NCI-H1930 (cell line): ENCODE results near the gene STAG1.
"Not testable (repeated sequence)": the region's sequence is repeated elsewhere in the genome, so short reads cannot be mapped to it uniquely, and the experiment has no call there.

Source experiments
- DNase-seq, 2 experiments: peaks; one replicate each; lab custom pipeline; 2025; lab: John Stamatoyannopoulos, UW

STAG1 gene

DNA sequence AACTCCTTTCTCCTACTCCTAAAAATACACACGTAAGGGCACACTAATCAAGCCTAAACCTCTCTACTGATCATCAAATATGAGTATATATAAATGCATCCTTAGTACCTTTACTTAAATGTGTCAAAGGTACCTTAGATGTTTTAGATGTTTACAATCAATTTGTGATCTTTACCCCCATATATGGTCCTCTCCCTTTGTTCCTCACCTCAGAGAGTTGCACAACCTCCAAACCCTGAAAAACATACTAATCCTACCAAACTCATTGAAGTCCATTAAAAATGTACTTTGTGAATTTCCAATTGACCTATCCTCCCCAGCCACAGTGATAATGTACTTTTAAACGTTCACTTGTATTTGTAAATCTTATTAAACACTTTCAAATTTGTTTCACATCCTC, 249.1 kb downstream of the STAG1 start:
- DNase-seq: no peak

DNA sequence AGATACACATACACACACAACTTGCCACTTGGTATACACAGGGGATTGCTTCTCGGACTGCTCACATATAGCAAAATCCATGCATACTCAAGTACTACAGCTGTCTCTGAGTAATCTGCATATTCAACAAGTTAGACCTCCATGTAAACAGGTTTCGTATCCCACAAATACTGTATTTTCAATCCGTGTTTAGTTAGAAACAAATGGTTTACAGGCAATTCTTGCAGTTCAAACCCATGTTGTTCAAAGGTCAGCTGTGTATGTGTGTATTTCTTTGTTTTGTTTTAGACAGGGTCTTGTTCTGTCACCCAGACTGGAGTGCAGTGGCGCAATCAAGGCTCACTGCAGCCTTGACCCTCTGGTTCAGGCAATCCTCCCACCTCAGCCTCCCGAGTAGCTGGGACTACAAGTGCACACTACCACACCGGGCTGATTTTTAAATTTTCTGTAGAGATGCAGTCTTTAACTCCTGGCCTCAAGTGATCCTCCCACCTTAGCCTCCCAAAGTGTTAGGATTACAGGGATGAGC, 253.2 kb downstream of the STAG1 start:
- DNase-seq: no peak

DNA sequence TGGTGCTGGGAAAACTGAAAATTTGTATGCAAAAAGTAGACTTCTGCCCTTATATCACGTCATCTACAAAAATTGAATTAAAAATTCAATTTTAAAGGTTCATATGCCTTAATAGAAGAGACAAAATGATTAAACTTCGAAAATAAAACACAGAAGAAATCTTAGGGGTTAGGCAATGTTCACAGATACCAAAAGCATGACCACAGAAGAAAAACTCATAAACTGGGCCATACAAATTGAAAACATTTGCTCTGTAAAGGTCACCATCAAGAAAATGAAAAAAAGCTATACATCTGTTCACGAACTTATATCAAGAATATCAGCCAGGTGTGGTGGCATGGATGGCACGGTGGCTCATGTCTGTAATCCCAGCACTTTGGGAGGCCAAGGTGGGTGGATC, 257.0 kb downstream of the STAG1 start:
- no peak for DNase-seq

DNA sequence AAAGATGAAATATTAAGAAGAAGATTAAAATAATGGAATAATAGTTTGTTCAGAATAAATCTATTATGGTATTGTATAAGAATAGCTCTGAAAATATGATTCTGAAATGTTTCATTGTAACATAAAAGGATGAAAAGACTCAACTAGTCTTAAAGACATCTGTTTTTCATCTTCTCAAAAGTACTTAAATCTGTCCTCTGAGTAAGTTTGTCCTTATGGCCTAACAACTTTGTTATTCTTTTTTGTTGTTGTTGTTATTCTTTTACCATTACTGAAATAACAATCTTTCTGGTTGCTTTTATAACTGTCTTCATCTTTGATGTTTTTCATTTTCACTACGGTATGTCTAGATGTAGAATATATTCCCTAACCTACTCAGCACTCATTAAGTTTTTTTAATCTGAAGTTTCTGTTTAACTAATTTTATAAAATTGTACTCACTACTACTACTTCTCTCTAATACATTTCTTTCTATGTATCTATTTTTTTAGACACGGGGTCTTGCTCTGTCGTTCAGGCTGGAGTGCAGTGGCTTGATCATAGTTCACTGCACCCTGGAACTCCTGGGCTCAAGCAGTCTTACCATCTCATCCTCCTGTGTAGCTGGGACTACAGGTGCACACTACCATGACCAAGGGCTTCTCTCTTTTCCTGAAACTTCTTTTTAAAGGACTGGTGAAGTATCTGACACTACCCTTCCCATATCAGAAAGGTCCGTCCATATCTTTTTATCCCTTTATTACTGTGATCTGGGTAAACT, 261.4 kb downstream of the STAG1 start:
- DNase-seq: no peak

DNA sequence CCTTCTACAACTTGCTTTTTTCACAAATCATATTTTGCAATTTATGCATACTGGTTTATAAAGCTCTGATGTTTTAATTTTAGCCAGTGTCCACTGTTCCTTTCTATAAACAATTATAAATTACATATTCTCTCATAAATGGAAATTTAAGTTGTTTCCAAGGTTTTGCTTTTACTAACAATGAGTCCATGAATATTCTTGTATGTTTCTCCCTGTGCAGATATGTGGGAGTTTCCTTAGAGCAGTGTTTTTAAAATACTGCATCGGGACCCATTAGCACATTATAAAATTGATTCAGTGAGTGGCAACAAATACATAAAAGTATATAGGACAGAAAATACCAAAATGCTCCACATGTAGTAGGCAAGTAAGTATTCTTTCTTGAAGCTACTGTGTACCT, 266.4 kb downstream of the STAG1 start:
- DNase-seq: no peak

DNA sequence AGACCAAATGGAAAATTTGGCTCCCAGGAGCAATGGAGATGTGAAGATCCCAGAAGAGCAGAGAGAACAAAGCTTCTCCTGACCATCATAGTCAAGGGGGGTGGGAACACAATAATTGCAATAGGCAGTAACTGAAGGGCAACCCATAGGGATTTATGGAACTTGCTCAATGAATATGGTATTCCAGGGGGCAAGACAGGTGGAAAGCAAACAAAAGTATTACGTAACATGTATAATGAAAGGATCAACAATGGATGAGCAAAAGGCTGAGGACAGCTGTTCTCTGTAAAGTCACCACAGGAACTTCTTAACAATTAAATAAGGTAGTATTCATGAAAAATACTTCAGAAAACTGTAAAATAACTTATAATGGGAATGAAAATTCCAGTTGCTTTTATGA, 275.9 kb downstream of the STAG1 start:
- DNase-seq: no peak

DNA sequence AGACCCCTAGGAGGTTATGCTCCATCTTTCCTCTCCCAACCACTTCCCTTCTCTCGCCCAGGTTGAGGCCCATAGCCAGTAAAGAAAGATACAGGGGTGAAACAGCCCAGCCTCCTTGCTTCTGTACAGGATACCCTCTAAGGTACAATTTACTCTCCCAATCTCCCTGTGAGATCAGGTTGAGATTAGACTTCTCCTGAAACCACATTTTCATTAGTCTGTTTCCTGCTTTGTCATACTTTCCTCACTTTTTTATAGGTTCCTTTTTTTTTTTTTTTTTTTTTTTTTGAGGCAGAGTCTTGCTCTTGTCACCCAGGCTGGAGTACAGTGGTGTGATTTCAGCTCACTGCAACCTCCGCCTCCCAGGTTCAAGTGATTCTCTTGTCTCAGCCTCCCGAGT, 277.3 kb downstream of the STAG1 start:
- not testable (repeated sequence) for DNase-seq

DNA sequence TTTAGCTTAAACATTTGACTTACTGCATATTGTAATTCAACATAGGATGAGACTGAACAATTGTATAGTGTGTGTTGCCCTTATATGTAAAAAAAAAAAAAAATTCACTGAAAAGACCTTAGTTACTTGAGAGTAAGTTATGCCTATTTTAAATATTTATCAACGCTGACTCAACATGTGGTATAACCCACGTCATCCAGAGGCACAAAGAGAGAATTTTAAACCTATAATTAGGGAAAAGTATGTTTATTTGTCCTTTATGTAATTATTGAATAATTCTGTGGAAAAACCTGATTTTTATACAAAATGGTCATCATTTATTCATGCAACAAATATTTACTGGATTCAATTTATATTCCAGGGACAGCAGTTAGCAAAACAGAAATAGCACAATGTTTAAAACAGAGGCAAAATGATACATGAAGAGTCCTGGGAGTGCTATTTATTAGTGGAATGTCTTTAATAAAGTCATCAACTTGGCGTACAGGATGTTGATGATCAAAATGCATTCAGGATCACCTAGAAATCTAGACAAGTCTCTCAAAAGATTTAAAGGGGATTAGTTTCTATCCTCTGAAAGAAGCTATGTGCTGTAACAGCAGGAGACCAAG, 278.4 kb downstream of the STAG1 start:
- DNase-seq: no peak

DNA sequence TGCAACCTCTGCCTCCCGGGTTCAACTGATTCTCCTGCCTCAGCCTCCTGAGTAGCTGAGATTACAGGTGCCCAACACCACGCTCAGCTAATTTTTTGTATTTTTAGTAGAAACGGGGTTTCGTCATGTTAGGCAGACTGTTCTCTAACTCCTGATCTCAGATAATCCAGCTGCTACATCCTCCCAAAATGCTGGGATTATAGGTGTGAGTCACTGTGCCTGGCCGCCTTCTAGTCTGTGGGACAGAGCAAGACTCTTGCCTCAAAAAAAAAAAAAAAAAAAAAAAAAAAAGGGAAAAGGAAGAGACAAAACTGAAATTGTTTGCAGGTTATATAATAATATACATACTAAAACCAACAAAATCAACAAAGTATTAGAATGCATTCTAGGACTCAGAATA, 286.9 kb downstream of the STAG1 start:
- DNase-seq: no peak

DNA sequence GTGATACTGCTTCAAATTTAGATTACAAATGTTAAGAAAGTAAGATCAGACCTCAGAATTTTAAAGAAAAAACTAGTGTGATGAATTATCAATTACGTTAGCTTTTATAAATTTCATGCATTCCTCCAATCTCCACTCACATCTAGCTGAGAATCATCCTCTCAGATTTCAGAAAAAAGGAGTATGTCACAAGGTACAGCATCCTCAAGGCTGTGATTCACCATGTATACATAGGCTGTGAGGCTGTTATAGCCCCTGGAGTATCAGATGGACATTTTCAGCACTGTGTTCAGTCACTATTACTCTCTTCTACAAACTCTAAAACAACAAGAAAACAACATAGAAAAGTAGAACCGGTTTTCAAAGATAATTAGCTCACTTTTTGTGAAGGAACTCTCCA, 287.7 kb downstream of the STAG1 start:
- DNase-seq: no peak

DNA sequence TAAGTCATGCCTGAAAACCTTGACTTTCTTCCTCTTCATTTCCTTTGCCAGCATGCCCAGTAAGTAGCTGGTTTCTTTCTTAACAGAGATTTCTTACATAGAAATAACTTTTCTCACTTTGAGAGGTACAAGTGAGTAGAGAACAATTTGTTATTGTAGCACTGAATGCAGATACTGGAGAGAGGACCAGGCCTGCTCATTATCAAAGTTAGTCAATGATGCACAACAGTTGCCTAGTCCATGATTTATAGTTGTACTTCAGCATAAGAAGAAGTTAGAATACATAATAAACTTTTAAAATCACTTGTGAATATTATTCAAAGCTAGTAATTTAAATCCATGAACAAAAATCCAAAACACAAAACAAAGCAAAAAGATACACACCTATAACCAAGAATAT, 289.0 kb downstream of the STAG1 start:
- no peak for DNase-seq

DNA sequence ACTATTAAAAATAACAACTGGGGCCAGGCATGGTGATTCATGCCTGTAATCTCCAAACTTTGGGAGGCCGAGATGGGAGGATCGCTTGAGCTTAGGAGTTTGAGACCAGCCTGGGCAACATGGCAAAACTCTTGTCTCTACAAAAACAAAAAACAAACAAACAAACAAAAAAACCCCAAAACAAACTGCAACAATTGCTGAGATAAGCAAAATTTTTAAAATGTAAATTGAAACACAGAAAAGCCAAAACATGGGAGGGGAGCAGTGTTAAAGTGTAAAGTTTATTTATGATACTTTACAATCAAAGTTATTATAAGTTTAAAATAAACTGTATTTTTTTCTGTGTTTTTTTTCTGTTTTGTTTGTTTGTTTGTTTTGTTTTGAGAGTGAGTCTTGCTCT, 294.4 kb downstream of the STAG1 start:
- DNase-seq: no peak

DNA sequence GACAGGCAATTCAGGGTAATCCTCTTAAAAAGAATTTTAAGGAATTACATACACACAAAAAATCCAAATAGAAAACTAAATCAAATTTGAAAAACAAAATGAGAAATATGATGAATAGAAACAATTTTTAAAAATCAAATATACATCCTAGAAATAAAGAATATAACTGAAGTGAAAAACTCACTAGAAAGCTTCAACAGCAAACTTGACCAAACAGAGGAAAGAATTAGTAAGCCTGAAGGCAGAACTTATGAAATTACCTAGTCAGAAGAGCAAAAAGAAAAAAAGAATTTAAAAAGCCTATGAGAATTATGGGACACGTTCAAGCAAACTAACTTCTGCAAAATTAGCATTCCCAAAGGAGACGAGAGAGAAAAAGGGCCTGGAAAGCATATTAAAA, 296.0 kb downstream of the STAG1 start:
- DNase-seq: no peak

DNA sequence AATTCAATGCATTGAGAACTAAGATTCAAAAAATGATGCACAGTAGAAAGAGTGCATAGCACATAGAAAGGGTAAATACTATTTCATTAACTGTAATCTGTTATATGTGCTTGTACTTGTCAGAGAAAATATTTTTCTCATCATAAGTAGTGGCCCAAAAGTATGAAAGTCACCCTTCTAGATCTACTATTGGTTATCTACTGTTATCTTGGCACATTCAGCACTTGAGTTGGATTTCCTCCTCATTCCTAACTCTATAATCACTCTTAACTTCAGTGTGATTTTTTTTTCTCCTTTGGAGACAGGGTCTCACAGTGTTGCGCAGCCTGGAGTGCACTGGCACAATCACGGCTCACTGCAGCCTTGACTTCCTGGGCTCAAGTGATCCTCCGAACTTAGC, 307.6 kb downstream of the STAG1 start:
- no peak for DNase-seq

DNA sequence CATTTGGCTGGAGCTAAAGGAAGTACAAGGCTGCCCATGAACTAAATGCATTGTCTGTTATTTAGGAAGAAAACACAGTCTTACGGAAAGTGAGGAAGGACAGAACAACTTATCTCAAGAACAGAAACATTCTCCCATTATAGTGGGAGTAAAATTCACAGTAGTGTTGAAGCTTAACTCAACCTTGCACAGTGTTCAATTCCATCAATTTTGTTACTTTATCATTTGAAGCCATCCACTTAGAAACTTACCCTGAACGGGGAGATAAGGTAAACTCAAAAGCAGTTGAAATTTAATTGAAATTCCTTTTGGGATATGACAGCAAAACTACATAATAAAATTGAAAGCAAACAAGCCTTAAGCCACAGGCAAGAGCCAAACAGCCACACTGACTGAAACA, 315.1 kb downstream of the STAG1 start:
- no peak for DNase-seq

DNA sequence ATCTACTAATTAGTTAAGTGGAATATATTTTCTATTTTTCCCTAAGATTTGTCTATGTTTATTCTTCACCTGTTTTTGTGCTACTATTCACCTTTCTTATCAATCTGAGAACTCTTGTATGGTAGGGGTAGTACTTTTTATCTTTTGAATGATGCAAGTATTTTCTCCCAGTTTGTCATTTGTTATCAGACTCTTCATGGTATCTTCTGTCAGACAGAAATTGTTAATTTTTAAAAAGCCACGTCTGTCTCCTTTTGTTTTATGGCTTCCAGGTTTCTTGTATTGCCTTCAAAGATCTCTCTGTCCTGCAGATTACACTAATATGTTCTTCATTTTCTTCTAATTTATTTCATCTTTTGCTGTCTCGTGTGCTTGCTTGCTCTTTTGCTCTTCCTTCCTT, 317.7 kb downstream of the STAG1 start:
- DNase-seq: no peak

DNA sequence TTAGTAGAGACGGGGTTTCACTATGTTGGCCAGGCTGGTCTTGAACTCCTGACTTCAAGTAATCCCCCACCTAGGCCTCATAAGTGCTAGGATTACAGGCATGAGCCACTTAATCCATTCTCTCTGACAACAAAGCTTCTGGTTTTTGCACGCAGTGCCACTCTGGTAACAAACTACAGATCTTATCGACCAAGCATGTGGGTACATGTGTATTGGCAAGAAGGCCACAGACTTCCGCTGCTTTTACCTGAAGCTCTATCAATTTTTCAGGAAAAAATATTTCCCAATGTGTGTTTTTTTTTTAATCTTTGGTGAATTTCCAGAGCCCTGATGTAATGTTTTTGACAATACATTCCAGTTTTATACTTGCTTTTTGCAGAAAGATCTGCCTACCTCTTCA, 319.5 kb downstream of the STAG1 start:
- DNase-seq: no peak

DNA sequence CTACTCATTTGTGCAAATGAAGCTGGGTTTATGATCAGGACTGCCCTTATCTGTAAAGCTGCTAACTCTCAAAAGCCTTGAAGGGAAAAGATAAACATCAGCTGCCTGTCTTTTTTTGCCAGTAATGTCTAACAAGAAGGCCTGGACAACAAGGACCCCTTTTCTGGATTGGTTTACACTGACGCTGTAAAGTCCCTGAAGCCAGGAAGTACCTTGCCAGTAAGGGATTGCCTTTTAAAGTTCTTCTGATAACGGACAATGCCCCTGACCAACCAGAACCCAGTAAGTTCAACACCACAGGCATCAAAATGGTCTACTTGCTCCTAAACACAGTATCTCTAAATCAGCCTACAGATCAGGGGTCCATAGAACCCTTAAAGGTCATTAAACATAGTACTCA, 324.0 kb downstream of the STAG1 start:
- no peak for DNase-seq

DNA sequence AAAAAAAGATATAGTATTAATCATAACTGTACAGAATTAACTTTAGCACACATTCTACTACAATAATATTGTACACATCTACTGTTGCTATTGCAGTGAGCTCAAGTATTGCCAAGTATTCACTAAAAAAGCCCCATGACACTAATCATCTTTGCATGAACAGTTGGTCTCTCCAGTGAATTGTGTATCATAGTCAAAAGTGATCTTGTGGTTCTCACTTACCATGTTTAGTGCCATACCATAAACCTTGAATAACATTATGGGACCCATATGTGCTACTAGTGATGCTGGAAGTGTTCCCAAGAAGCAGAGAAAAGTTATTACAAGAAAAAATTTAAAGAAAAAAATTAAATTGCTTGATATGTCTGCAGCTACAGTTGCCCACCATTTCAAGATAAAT, 324.9 kb downstream of the STAG1 start:
- DNase-seq: no peak

DNA sequence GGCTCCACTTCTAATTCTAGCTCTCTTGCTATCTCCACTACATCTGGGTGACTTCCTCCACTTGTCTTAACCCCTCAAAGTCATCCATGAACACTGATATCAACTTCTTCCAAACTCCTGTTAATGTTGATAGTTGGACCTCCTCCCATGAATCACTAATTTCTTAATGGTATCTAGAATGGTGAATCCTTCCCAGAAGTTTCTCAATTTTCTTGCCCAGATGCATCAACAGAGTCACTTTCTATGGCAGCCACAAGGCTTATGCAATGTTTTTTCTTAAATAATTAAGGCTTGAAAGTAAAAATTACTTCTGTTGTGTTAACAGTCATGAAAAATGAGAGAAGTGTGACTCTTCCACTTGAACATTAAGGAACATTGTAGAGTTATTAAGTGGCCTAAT, 337.7 kb downstream of the STAG1 start:
- DNase-seq: no peak

DNA sequence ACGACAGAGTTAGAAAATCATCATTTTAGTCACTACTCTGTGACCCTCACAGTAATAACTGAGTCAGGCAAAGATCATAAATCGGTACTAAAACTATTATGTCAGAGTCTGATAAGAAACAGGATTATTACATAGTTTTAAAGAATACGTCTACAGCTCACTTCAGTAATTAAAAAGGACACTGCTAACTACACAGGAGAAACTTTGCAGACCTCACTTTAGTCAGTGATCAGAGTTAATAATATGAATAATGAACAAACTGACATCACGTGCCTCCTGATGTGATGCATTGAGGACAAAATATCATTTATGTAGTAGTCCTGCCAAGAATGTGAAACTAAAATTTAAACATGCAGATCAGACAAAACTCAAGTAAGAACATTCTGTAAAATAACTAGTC, 339.9 kb downstream of the STAG1 start:
- DNase-seq: no peak

DNA sequence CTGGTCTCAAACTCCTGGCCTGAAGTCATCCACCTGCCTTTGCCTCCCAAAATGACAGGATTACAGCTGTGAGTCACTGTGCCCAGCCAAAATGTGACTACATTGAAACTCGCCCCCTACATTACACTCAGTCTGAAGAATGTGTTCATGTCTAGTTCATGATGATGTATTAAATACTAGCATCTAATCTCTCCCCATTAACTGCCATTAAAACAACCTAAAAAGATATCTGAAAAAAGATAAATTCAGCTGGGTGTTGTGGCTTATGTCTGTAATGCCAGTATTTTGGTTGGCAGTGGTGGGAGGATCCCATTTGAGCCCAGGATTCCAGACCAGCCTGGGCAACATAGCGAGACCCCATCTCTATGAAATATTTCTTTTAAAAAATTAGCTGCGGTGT, 342.6 kb downstream of the STAG1 start:
- DNase-seq: no peak

DNA sequence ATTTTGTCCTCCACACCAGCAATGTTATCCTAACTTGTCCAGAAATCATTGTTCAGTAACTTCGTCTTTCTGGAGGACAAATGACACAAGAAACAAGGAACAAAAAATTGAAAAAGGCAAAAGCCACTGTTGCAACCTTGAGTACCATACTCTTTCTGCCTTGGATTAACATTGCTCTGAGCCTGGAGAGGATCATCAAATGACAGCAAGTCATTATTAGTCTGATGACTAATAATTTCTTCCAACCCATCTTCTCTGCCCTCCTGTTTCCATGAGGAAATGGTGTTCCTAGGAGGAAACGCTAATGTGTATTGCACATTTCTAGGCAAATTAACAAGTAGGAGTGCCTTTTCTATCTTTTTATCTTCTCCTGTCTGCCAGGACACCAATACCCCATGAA, 348.1 kb downstream of the STAG1 start:
- DNase-seq: no peak

DNA sequence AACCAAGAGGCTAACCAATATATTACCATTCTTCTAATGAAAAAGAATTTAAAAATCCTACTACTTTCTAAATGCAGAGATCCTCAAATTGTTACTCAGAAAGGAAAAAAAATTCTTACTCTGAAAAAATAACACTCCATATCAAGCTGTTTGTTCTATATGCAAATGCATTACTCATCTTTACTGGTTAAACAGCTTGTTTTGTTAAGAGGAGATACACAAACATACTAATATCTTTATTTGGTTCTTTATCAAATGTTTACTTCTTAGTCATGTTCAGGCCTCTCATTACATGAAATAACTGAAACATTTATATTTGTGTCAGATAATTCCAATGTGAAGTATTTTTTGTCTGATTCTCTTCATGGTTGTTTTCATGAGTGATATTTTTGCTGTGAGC, 355.3 kb downstream of the STAG1 start:
- no peak for DNase-seq
